ENCODE data around the gene FAM117A. TPM values are rescaled to one million over a fixed set of nuclear protein-coding genes. Genes with fewer than 3 reads are reported as not detected.
"Not testable (repeated sequence)": the region's sequence is repeated elsewhere in the genome, so short reads cannot be mapped to it uniquely, and the experiment has no call there.

Gene FAM117A
- total RNA-seq, 1 donor from 2014 or later = 11.9 TPM

GRCh38 chr17:49677933-49678847 lies 85.7 kb downstream of the FAM117A start, which contains the start of gene SPOP:
TSS of gene SPOP (minus strand) at chr17:49678097. CDS start at chr17:49622810, 55,287 bp downstream.
- peak within 1 kb of the TSS; percentile 97 for H3K4me3 Mint-ChIP-seq (ENCODE audit: unreplicated experiment)
- peaks cover 10% of the 10 kb centered on the region for H3K27me3 Mint-ChIP-seq (ENCODE audit: unreplicated experiment)
- H3K27ac Mint-ChIP-seq (ENCODE audit: unreplicated experiment) = peak within 1 kb of the TSS; percentile 97
- DNase-seq = peak; percentile 98
- H3K9me3 Mint-ChIP-seq (ENCODE audit: unreplicated experiment) = peaks cover 16% of the 10 kb centered on the region
- H3K4me1 Mint-ChIP-seq (ENCODE audit: low read depth, unreplicated experiment) = peaks cover 28% of the 10 kb centered on the region
- no peak for TF ChIP-seq CTCF (IDR thresholded peaks at IDR 0.05; ENCODE audit: partially characterized antibody, unreplicated experiment)
- H3K36me3 Mint-ChIP-seq (ENCODE audit: unreplicated experiment) = no peaks in the 10 kb centered on the region

- peaks cover 28% of the 10 kb centered on the region for H3K4me1 Mint-ChIP-seq (ENCODE audit: low read depth, unreplicated experiment)
- H3K27me3 Mint-ChIP-seq (ENCODE audit: unreplicated experiment) = peaks cover 10% of the 10 kb centered on the region
These were observed 86.6 kb downstream of the FAM117A start for GRCh38 chr17:49677134-49677932.

GRCh38 chr17:49676276-49676868 lies 87.6 kb downstream of the FAM117A start:
- H3K4me1 Mint-ChIP-seq (ENCODE audit: low read depth, unreplicated experiment) = peaks cover 25% of the 10 kb centered on the region
- TF ChIP-seq CTCF (IDR thresholded peaks at IDR 0.05; ENCODE audit: partially characterized antibody, unreplicated experiment) = no peak
- peaks cover 10% of the 10 kb centered on the region for H3K27me3 Mint-ChIP-seq (ENCODE audit: unreplicated experiment)
- H3K27ac Mint-ChIP-seq (ENCODE audit: unreplicated experiment) = peak overlapping the region; percentile 97
- H3K36me3 Mint-ChIP-seq (ENCODE audit: unreplicated experiment) = no peaks in the 10 kb centered on the region
- DNase-seq = no peak
- peaks cover 18% of the 10 kb centered on the region for H3K9me3 Mint-ChIP-seq (ENCODE audit: unreplicated experiment)
- H3K4me3 Mint-ChIP-seq (ENCODE audit: unreplicated experiment) = peak overlapping the region; percentile 97

More at GRCh38 chr17:49677134-49677932, 86.6 kb downstream of the FAM117A start:
- Mint-ChIP-seq H3K4me3 (ENCODE audit: unreplicated experiment) (peak overlapping the region; percentile 97), H3K36me3 (ENCODE audit: unreplicated experiment) (no peaks in the 10 kb centered on the region), H3K27ac (ENCODE audit: unreplicated experiment) (peak overlapping the region; percentile 97), H3K9me3 (ENCODE audit: unreplicated experiment) (peaks cover 18% of the 10 kb centered on the region)
- TF ChIP-seq CTCF (IDR thresholded peaks at IDR 0.05; ENCODE audit: partially characterized antibody, unreplicated experiment) = no peak
- peak; percentile 99 for DNase-seq

GRCh38 chr17:49674507-49674906 lies 89.4 kb downstream of the FAM117A start:
- peaks cover 29% of the 10 kb centered on the region for H3K4me1 Mint-ChIP-seq (ENCODE audit: low read depth, unreplicated experiment)
- H3K36me3 Mint-ChIP-seq (ENCODE audit: unreplicated experiment) = no peaks in the 10 kb centered on the region
- no peak for TF ChIP-seq CTCF (IDR thresholded peaks at IDR 0.05; ENCODE audit: partially characterized antibody, unreplicated experiment)
- peaks cover 10% of the 10 kb centered on the region for H3K27me3 Mint-ChIP-seq (ENCODE audit: unreplicated experiment)
- H3K4me3 Mint-ChIP-seq (ENCODE audit: unreplicated experiment) = peak overlapping the region; percentile 49
- H3K9me3 Mint-ChIP-seq (ENCODE audit: unreplicated experiment) = peaks cover 18% of the 10 kb centered on the region
- no peak for DNase-seq
- H3K27ac Mint-ChIP-seq (ENCODE audit: unreplicated experiment) = no peak overlapping the region

GRCh38 chr17:49673679-49674078 lies 90.3 kb downstream of the FAM117A start:
- not testable (repeated sequence) for DNase-seq; H3K27ac Mint-ChIP-seq (ENCODE audit: unreplicated experiment); H3K4me3 Mint-ChIP-seq (ENCODE audit: unreplicated experiment); H3K36me3 Mint-ChIP-seq (ENCODE audit: unreplicated experiment); H3K27me3 Mint-ChIP-seq (ENCODE audit: unreplicated experiment)
- Mint-ChIP-seq H3K4me1 (ENCODE audit: low read depth, unreplicated experiment) (peaks cover 29% of the 10 kb centered on the region), H3K9me3 (ENCODE audit: unreplicated experiment) (peaks cover 18% of the 10 kb centered on the region)

Measured in glutamatergic neuron (in vitro differentiated cells).